WTC11 (cell line): ENCODE data around the gene TMEM179. TPM values are rescaled to one million over a fixed set of nuclear protein-coding genes. Genes with fewer than 3 reads are reported as not detected.

Experiments used
- ATAC-seq: fragments of 200-7000 bp; cut with Tn5 transposase; 2 replicates; pipeline ENCODE4 v1.10.0; 2021; ENCODE audit warnings: mild to moderate bottlenecking, moderate library complexity
- CTCF ChIA-PET: fragments of 300-600 bp; sonication (Branson Sonifier 250); formaldehyde crosslinking; loops from one replicate; lab custom pipeline; 2021; ENCODE audit warnings: antibody characterized with exemption; lab: Charles Lee
- POLR2A ChIA-PET: fragments of 350-600 bp; sonication (Branson Sonifier 250); formaldehyde crosslinking; loops from one replicate; lab custom pipeline; 2021; ENCODE audit warnings: antibody characterized with exemption; lab: Charles Lee
- DNase-seq: peaks from one replicate; pipeline ENCODE4 v3.0.0; 2021; ENCODE audit warnings: low spot score
- H3K27ac Mint-ChIP-seq: 2 replicates; pipeline ENCODE4 v1.8.0; 2021; ENCODE audit warnings: mixed read lengths
- H3K27me3 Mint-ChIP-seq: 2 replicates; pipeline ENCODE4 v1.8.0; 2021; ENCODE audit warnings: low read depth, mild to moderate bottlenecking, moderate library complexity, mixed read lengths
- H3K36me3 Mint-ChIP-seq: 2 replicates; pipeline ENCODE4 v1.8.0; 2021; ENCODE audit warnings: mixed read lengths
- H3K4me1 Mint-ChIP-seq: 2 replicates; pipeline ENCODE4 v1.8.0; 2022; ENCODE audit warnings: mixed read lengths
- H3K4me3 Mint-ChIP-seq: 2 replicates; pipeline ENCODE4 v1.8.0; 2021; ENCODE audit warnings: mild to moderate bottlenecking, moderate library complexity, mixed read lengths
- H3K9me3 Mint-ChIP-seq: 2 replicates; pipeline ENCODE4 v1.8.0; 2021; ENCODE audit warnings: mixed read lengths
- ATF1 ChIP-seq: sonication (generic); formaldehyde crosslinking; IDR thresholded peaks from 2 replicates; pipeline ENCODE4 v1.8.1; 2023; ENCODE audit warnings: mild to moderate bottlenecking, moderate library complexity, missing genetic modification reagents
- ESRRA ChIP-seq: sonication (generic); formaldehyde crosslinking; IDR thresholded peaks from 2 replicates; pipeline ENCODE4 v1.8.1; 2022; ENCODE audit warnings: mild to moderate bottlenecking, missing genetic modification reagents, borderline replicate concordance
- GRHL2 ChIP-seq: fragments of 250-450 bp; sonication (Bioruptor Pico); IDR thresholded peaks from 2 replicates; pipeline ENCODE4 v1.8.0; 2022; ENCODE audit warnings: mild to moderate bottlenecking, moderate library complexity; ENCODE audit not compliant: insufficient replicate concordance, severe bottlenecking
- HMGA2 ChIP-seq: fragments of 250-450 bp; sonication (Bioruptor Pico); IDR thresholded peaks from 2 replicates; pipeline ENCODE4 v1.4.0; 2021; ENCODE audit warnings: mild to moderate bottlenecking, moderate library complexity
- JAZF1 ChIP-seq: fragments of 250-450 bp; sonication (Bioruptor Pico); IDR thresholded peaks from 2 replicates; pipeline ENCODE4 v1.9.0; 2021; ENCODE audit warnings: moderate library complexity, mild to moderate bottlenecking, inconsistent platforms
- MAX ChIP-seq: sonication (generic); formaldehyde crosslinking; IDR thresholded peaks from 2 replicates; pipeline ENCODE4 v1.8.0; 2022; ENCODE audit warnings: mild to moderate bottlenecking, missing genetic modification reagents
- MLX ChIP-seq: sonication (generic); formaldehyde crosslinking; IDR thresholded peaks from 2 replicates; pipeline ENCODE4 v1.8.1; 2023; ENCODE audit warnings: mild to moderate bottlenecking, missing genetic modification reagents, moderate library complexity
- NFATC4 ChIP-seq: fragments of 250-450 bp; sonication (Bioruptor Pico); IDR thresholded peaks from 2 replicates; pipeline ENCODE4 v1.9.0; 2021; ENCODE audit warnings: mild to moderate bottlenecking
- NFE2L1 ChIP-seq: sonication (generic); formaldehyde crosslinking; IDR thresholded peaks from 2 replicates; pipeline ENCODE4 v1.8.1; 2023; ENCODE audit warnings: missing genetic modification reagents
- SMAD3 ChIP-seq: sonication (generic); formaldehyde crosslinking; IDR thresholded peaks from 2 replicates; pipeline ENCODE4 v1.8.0; 2022; ENCODE audit warnings: missing genetic modification reagents, mild to moderate bottlenecking, borderline replicate concordance
- SMAD4 ChIP-seq: sonication (generic); formaldehyde crosslinking; IDR thresholded peaks from 2 replicates; pipeline ENCODE4 v1.8.0; 2022; ENCODE audit warnings: mild to moderate bottlenecking, missing genetic modification reagents
- TP53 ChIP-seq: sonication (generic); formaldehyde crosslinking; IDR thresholded peaks from 2 replicates; pipeline ENCODE4 v1.8.1; 2023; ENCODE audit warnings: mild to moderate bottlenecking, missing genetic modification reagents
- ZNF232 ChIP-seq: sonication (generic); formaldehyde crosslinking; IDR thresholded peaks from 2 replicates; pipeline ENCODE4 v1.8.0; 2022; ENCODE audit warnings: mild to moderate bottlenecking, missing genetic modification reagents
- ZNF317 ChIP-seq: sonication (generic); formaldehyde crosslinking; IDR thresholded peaks from 2 replicates; pipeline ENCODE4 v1.8.1; 2023; ENCODE audit warnings: low read depth, mild to moderate bottlenecking, moderate library complexity, missing genetic modification reagents, borderline replicate concordance
- ZNF671 ChIP-seq: fragments of 250-450 bp; sonication (Bioruptor Pico); IDR thresholded peaks from 2 replicates; pipeline ENCODE4 v1.8.0; 2021; ENCODE audit warnings: mild to moderate bottlenecking
- total RNA-seq: library from RNA; stranded (reverse); gene quantifications from 3 replicates; pipeline ENCODE4 v1.2.3, GENCODE V29; 2021
- TF ChIP-seq, protein P1 (sequence below): sonication (generic); formaldehyde crosslinking; conservative IDR thresholded peaks from 2 replicates; pipeline ENCODE4 v1.8.1; 2023; ENCODE audit warnings: mild to moderate bottlenecking, low read depth, missing genetic modification reagents, moderate library complexity
- TF ChIP-seq, protein P2 (sequence below): sonication (generic); formaldehyde crosslinking; IDR thresholded peaks from 2 replicates; pipeline ENCODE4 v1.8.1; 2023; ENCODE audit warnings: mild to moderate bottlenecking, moderate library complexity, missing genetic modification reagents
- TF ChIP-seq, protein P3 (sequence below): sonication (generic); formaldehyde crosslinking; IDR thresholded peaks from 2 replicates; pipeline ENCODE4 v1.8.1; 2022; ENCODE audit warnings: missing genetic modification reagents, borderline replicate concordance
- TF ChIP-seq, protein P4 (sequence below): fragments of 250-450 bp; sonication (Bioruptor Pico); IDR thresholded peaks from 2 replicates; pipeline ENCODE4 v1.9.0; 2021; ENCODE audit warnings: mild to moderate bottlenecking
- TF ChIP-seq, protein P5 (sequence below): sonication (generic); formaldehyde crosslinking; IDR thresholded peaks from 2 replicates; pipeline ENCODE4 v1.8.0; 2022; ENCODE audit warnings: mild to moderate bottlenecking, missing genetic modification reagents
- TF ChIP-seq, protein P6 (sequence below): fragments of 250-450 bp; sonication (Bioruptor Pico); IDR thresholded peaks from 2 replicates; pipeline ENCODE4 v1.9.0; 2021; ENCODE audit warnings: moderate library complexity, mild to moderate bottlenecking, inconsistent platforms, borderline replicate concordance

The TMEM179 gene
- total RNA-seq, 1 experiment from 2014 or later: 2.4 TPM

GRCh38 chr14:104644656-104645378 lies 40.2 kb upstream of the TMEM179 start (continued):
- TF ChIP-seq, protein P1, sequence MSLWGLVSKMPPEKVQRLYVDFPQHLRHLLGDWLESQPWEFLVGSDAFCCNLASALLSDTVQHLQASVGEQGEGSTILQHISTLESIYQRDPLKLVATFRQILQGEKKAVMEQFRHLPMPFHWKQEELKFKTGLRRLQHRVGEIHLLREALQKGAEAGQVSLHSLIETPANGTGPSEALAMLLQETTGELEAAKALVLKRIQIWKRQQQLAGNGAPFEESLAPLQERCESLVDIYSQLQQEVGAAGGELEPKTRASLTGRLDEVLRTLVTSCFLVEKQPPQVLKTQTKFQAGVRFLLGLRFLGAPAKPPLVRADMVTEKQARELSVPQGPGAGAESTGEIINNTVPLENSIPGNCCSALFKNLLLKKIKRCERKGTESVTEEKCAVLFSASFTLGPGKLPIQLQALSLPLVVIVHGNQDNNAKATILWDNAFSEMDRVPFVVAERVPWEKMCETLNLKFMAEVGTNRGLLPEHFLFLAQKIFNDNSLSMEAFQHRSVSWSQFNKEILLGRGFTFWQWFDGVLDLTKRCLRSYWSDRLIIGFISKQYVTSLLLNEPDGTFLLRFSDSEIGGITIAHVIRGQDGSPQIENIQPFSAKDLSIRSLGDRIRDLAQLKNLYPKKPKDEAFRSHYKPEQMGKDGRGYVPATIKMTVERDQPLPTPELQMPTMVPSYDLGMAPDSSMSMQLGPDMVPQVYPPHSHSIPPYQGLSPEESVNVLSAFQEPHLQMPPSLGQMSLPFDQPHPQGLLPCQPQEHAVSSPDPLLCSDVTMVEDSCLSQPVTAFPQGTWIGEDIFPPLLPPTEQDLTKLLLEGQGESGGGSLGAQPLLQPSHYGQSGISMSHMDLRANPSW: no peak
- TF ChIP-seq TP53 (no peak), ATF1 (CRISPR knock-in tag) (no peak), ZNF671 (CRISPR knock-in tag) (no peak), NFATC4 (no peak), HMGA2 (CRISPR knock-in tag) (no peak), ZNF317 (CRISPR knock-in tag) (no peak)
- TF ChIP-seq, protein P2, sequence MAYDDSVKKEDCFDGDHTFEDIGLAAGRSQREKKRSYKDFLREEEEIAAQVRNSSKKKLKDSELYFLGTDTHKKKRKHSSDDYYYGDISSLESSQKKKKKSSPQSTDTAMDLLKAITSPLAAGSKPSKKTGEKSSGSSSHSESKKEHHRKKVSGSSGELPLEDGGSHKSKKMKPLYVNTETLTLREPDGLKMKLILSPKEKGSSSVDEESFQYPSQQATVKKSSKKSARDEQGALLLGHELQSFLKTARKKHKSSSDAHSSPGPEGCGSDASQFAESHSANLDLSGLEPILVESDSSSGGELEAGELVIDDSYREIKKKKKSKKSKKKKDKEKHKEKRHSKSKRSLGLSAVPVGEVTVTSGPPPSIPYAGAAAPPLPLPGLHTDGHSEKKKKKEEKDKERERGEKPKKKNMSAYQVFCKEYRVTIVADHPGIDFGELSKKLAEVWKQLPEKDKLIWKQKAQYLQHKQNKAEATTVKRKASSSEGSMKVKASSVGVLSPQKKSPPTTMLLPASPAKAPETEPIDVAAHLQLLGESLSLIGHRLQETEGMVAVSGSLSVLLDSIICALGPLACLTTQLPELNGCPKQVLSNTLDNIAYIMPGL (CRISPR knock-in tag): no peak
- TF ChIP-seq, protein P3, sequence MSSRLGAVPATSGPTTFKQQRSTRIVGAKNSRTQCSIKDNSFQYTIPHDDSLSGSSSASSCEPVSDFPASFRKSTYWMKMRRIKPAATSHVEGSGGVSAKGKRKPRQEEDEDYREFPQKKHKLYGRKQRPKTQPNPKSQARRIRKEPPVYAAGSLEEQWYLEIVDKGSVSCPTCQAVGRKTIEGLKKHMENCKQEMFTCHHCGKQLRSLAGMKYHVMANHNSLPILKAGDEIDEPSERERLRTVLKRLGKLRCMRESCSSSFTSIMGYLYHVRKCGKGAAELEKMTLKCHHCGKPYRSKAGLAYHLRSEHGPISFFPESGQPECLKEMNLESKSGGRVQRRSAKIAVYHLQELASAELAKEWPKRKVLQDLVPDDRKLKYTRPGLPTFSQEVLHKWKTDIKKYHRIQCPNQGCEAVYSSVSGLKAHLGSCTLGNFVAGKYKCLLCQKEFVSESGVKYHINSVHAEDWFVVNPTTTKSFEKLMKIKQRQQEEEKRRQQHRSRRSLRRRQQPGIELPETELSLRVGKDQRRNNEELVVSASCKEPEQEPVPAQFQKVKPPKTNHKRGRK (CRISPR knock-in tag): no peak
- TF ChIP-seq, all 79 proteins: peak for 0

GRCh38 chr14:104644091-104644635 lies 39.6 kb upstream of the TMEM179 start:
- Mint-ChIP-seq H3K9me3 (peaks cover 17% of the 10 kb centered on the region), H3K4me1 (peaks cover 13% of the 10 kb centered on the region), H3K27ac (no peak overlapping the region), H3K27me3 (peaks cover 4% of the 10 kb centered on the region), H3K36me3 (peaks cover 11% of the 10 kb centered on the region), H3K4me3 (no peak overlapping the region)
- ChIA-PET POLR2A (no interaction called here), CTCF (no interaction called here)
- TF ChIP-seq NFE2L1 (CRISPR knock-in tag) (no peak), MAX (CRISPR knock-in tag) (no peak), JAZF1 (no peak), SMAD3 (CRISPR knock-in tag) (no peak), GRHL2 (CRISPR knock-in tag) (no peak), HMGA2 (CRISPR knock-in tag) (no peak), MLX (CRISPR knock-in tag) (no peak), ESRRA (CRISPR knock-in tag) (no peak), ZNF232 (CRISPR knock-in tag) (no peak), SMAD4 (CRISPR knock-in tag) (no peak)
- TF ChIP-seq, protein P4, sequence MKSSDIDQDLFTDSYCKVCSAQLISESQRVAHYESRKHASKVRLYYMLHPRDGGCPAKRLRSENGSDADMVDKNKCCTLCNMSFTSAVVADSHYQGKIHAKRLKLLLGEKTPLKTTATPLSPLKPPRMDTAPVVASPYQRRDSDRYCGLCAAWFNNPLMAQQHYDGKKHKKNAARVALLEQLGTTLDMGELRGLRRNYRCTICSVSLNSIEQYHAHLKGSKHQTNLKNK (CRISPR knock-in tag): no peak
- TF ChIP-seq, protein P5, sequence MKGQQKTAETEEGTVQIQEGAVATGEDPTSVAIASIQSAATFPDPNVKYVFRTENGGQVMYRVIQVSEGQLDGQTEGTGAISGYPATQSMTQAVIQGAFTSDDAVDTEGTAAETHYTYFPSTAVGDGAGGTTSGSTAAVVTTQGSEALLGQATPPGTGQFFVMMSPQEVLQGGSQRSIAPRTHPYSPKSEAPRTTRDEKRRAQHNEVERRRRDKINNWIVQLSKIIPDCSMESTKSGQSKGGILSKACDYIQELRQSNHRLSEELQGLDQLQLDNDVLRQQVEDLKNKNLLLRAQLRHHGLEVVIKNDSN (CRISPR knock-in tag): no peak
- TF ChIP-seq, protein P6, sequence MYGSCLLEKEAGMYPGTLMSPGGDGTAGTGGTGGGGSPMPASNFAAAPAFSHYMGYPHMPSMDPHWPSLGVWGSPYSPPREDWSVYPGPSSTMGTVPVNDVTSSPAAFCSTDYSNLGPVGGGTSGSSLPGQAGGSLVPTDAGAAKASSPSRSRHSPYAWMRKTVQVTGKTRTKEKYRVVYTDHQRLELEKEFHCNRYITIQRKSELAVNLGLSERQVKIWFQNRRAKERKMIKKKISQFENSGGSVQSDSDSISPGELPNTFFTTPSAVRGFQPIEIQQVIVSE (CRISPR knock-in tag): no peak
- DNase-seq (no peak), ATAC-seq (no peak)
